ENCODE data around the gene MAD1L1. TPM values are rescaled to one million over a fixed set of nuclear protein-coding genes. Genes with fewer than 3 reads are reported as not detected.

The MAD1L1 gene
- total RNA-seq, 1 experiment from 2014 or later = 46.7 TPM

- TF ChIP-seq EZH2 (IDR thresholded peaks at IDR 0.05; ENCODE audit: borderline replicate concordance, low read depth, low read length, poor library complexity, severe bottlenecking) = no peak
- no peak for TF ChIP-seq CTCF (conservative IDR thresholded peaks at IDR 0.05; ENCODE audit: low read depth, low read length)
- no TSS peak for BruUV-seq (replicated peaks)
- Histone ChIP-seq H3K9me3 (ENCODE audit: low read depth, low read length, poor library complexity, severe bottlenecking) (no peaks in the 10 kb centered on the region), H3K36me3 (ENCODE audit: insufficient read depth, low read length, poor library complexity, severe bottlenecking) (no peaks in the 10 kb centered on the region), H3K27me3 (replicated peaks; ENCODE audit: insufficient read depth, low read depth, low read length, poor library complexity) (no peaks in the 10 kb centered on the region), H3K4me1 (ENCODE audit: insufficient read depth, low read length, poor library complexity, severe bottlenecking) (no peaks in the 10 kb centered on the region), H3K4me3 (ENCODE audit: low read depth, low read length, poor library complexity, severe bottlenecking) (no peak overlapping the region), H3K27ac (ENCODE audit: low read depth, low read length, poor library complexity, severe bottlenecking) (no peak overlapping the region)
- intact Hi-C loops (cut with micrococcal nuclease; ENCODE audit: unreplicated experiment) = no loop called here
- ChIA-PET POLR2A (ENCODE audit: low non-redundant PET) (no interaction called here), CTCF (no interaction called here)
- no peak for DNase-seq (ENCODE audit: low spot score)
Observed at GRCh38 chr7:1867370-1868260, 365.1 kb downstream of the MAD1L1 start.

GRCh38 chr7:1866601-1867000 lies 366.1 kb downstream of the MAD1L1 start:
- CTCF ChIA-PET = no interaction called here
- POLR2A ChIA-PET (ENCODE audit: low non-redundant PET) = no interaction called here

GRCh38 chr7:1865571-1866255 lies 367.0 kb downstream of the MAD1L1 start:
- H3K27me3 ChIP-seq (replicated peaks; ENCODE audit: insufficient read depth, low read depth, low read length, poor library complexity) = no peaks in the 10 kb centered on the region
- TF ChIP-seq CTCF (conservative IDR thresholded peaks at IDR 0.05; ENCODE audit: low read depth, low read length) (no peak), EZH2 (IDR thresholded peaks at IDR 0.05; ENCODE audit: borderline replicate concordance, low read depth, low read length, poor library complexity, severe bottlenecking) (no peak)
- no peak overlapping the region for H3K27ac ChIP-seq (ENCODE audit: low read depth, low read length, poor library complexity, severe bottlenecking)
- no peaks in the 10 kb centered on the region for H3K4me1 ChIP-seq (ENCODE audit: insufficient read depth, low read length, poor library complexity, severe bottlenecking)
- H3K36me3 ChIP-seq (ENCODE audit: insufficient read depth, low read length, poor library complexity, severe bottlenecking) = no peaks in the 10 kb centered on the region
- ChIA-PET CTCF (no interaction called here), POLR2A (ENCODE audit: low non-redundant PET) (no interaction called here)
- no TSS peak for BruUV-seq (replicated peaks)
- no peak overlapping the region for H3K4me3 ChIP-seq (ENCODE audit: low read depth, low read length, poor library complexity, severe bottlenecking)
- DNase-seq (ENCODE audit: low spot score) = no peak
- intact Hi-C loops (cut with micrococcal nuclease; ENCODE audit: unreplicated experiment) = no loop called here
- H3K9me3 ChIP-seq (ENCODE audit: low read depth, low read length, poor library complexity, severe bottlenecking) = no peaks in the 10 kb centered on the region

More at GRCh38 chr7:1866601-1867000, 366.1 kb downstream of the MAD1L1 start:
- DNase-seq (ENCODE audit: low spot score) = no peak
- intact Hi-C loops (cut with micrococcal nuclease; ENCODE audit: unreplicated experiment) = no loop called here
- Histone ChIP-seq H3K27ac (ENCODE audit: low read depth, low read length, poor library complexity, severe bottlenecking) (no peak overlapping the region), H3K9me3 (ENCODE audit: low read depth, low read length, poor library complexity, severe bottlenecking) (no peaks in the 10 kb centered on the region), H3K36me3 (ENCODE audit: insufficient read depth, low read length, poor library complexity, severe bottlenecking) (no peaks in the 10 kb centered on the region), H3K27me3 (replicated peaks; ENCODE audit: insufficient read depth, low read depth, low read length, poor library complexity) (no peaks in the 10 kb centered on the region), H3K4me1 (ENCODE audit: insufficient read depth, low read length, poor library complexity, severe bottlenecking) (no peaks in the 10 kb centered on the region), H3K4me3 (ENCODE audit: low read depth, low read length, poor library complexity, severe bottlenecking) (no peak overlapping the region)
- no TSS peak for BruUV-seq (replicated peaks)
- TF ChIP-seq CTCF (conservative IDR thresholded peaks at IDR 0.05; ENCODE audit: low read depth, low read length) (no peak), EZH2 (IDR thresholded peaks at IDR 0.05; ENCODE audit: borderline replicate concordance, low read depth, low read length, poor library complexity, severe bottlenecking) (no peak)
